ENCODE results near the gene APOBR. TPM values are rescaled to one million over a fixed set of nuclear protein-coding genes. Genes with fewer than 3 reads are reported as not detected.

APOBR gene
- total RNA-seq, 2 donors from 2014 or later = 60.8 to 87.4 TPM

DNA sequence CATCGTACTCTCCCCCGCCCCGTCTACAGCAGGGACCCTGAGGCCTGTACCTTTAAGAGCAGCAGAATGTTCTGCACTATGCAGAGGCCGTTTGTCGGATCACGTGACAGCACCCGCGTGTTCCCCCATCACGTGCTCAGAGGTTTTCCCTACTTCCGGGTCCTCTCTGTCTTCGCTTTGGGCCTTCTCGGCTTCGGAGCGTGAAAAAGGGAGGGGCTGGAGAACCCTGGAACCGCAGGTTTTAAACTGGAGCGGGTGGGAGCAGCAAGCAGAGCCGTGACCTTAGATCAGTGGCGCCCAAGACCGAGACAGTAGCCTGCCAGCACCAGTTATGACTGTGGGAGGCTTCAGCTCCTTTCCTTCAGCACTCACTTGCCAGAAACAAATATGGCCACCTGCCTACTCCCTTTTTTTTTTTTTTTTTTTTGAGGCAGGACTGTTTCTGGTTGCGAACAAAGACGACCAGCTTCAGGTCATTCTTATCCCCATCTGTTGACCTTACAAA lies 2.4 kb upstream of the APOBR start, which contains the start of gene CLN3:
Gene CLN3, minus strand, starts transcription at position 105 of the 505 bp plus-strand sequence. CDS start 315 bp downstream, outside the sequence.
- DNase-seq = peak; percentile 96
- Histone ChIP-seq H3K9me3 (no peaks in the 10 kb centered on the region), H3K27me3 (no peaks in the 10 kb centered on the region), H3K4me1 (no peaks in the 10 kb centered on the region), H3K27ac (peak within 1 kb of the TSS; percentile 86), H3K4me3 (peak within 1 kb of the TSS; percentile 93), H3K36me3 (no peaks in the 10 kb centered on the region), H3K9ac (ENCODE audit: low read depth in 2 of 2, low read length in 2 of 2) (peak within 1 kb of the TSS; percentile 92 to 99)
- intact Hi-C loops (cut with DNase I) = no loop called here
- TF ChIP-seq CTCF (IDR thresholded peaks at IDR 0.05) = no peak

DNA sequence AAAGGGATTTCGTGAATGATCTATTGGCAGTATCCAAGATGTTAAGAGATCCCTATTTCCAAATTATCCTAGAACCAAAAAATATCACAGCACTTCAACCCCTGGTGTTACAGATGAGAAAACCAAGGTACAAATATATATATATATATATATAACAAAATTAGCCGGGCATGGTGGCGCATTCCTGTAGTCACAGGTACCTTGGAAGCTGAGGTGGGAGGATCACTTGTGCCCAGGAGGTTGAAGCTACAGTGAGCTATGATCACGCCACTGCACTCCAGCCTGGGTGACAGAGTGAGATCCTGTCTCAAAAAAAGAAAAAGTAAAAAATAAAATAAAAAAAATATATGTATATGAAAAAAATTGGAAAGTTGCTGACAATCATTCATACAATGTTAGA lies 1.9 kb upstream of the APOBR start:
- no peak for DNase-seq
- H3K27me3 ChIP-seq = no peaks in the 10 kb centered on the region
- TF ChIP-seq CTCF (IDR thresholded peaks at IDR 0.05) = no peak
- no peaks in the 10 kb centered on the region for H3K4me1 ChIP-seq
- no peaks in the 10 kb centered on the region for H3K9me3 ChIP-seq
- H3K9ac ChIP-seq (ENCODE audit: low read depth in 2 of 2, low read length in 2 of 2) = peak overlapping the region in 1 of 2 donors; percentile 96
- H3K4me3 ChIP-seq = peak overlapping the region; percentile 93
- H3K27ac ChIP-seq = peak overlapping the region; percentile 86
- H3K36me3 ChIP-seq = no peaks in the 10 kb centered on the region
- intact Hi-C loops (cut with DNase I) = no loop called here

DNA sequence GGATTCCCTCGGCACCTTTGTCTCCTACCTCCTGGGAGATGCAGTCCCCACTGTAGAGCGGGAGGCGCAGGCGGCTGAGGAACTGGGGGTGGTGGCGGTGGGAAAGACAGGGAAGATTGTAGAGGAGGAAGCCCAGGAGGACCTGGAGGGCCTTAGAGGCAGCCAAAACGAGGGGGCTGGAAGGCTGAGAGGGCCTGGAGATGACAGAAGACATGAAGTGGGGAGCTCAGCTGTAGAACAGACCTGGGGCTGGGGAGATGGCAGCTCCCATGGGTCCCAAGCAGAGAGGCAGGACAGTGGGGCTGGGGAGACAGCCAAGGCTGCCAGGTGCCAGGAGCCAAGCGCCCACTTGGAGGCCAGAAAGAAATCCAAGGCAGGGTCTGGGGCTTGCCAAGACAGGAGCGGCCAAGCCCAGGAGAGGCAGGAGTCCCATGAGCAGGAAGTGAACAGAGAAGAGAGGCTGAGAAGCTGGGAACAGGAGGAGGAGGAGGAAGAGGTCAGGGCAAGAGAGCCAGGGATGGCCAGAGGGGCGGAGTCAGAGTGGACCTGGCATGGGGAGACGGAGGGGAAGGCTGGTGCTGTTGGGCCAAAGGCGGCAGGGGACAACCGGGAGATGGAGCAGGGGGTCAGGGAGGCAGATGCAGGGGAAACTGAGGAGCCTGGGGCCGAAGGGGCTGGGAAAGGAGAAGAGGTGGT lies 803 bp downstream of the APOBR start:
- Histone ChIP-seq H3K9ac (ENCODE audit: low read depth in 2 of 2, low read length in 2 of 2) (peak overlapping the region; percentile 79 to 99), H3K27me3 (no peaks in the 10 kb centered on the region), H3K36me3 (no peaks in the 10 kb centered on the region), H3K9me3 (no peaks in the 10 kb centered on the region), H3K4me3 (peak overlapping the region; percentile 49), H3K27ac (peak overlapping the region; percentile 86), H3K4me1 (no peaks in the 10 kb centered on the region)
- no peak for TF ChIP-seq CTCF (IDR thresholded peaks at IDR 0.05)
- intact Hi-C loops (cut with DNase I) = no loop called here
- DNase-seq = peak; percentile 79

GRCh38 chr16:28495795-28496749 lies 1.6 kb downstream of the APOBR start:
- intact Hi-C loops (cut with DNase I) = no loop called here
- Histone ChIP-seq H3K4me3 (peak overlapping the region; percentile 49), H3K9ac (ENCODE audit: low read depth in 2 of 2, low read length in 2 of 2) (peak overlapping the region; percentile 79 to 99), H3K9me3 (no peaks in the 10 kb centered on the region), H3K36me3 (no peaks in the 10 kb centered on the region), H3K4me1 (no peaks in the 10 kb centered on the region), H3K27me3 (no peaks in the 10 kb centered on the region), H3K27ac (peak overlapping the region; percentile 86)
- no peak for TF ChIP-seq CTCF (IDR thresholded peaks at IDR 0.05)
- peak; percentile 50 for DNase-seq

- H3K36me3 ChIP-seq = no peaks in the 10 kb centered on the region
- no peaks in the 10 kb centered on the region for H3K9me3 ChIP-seq
- H3K9ac ChIP-seq (ENCODE audit: low read depth in 2 of 2, low read length in 2 of 2) = peak overlapping the region in 1 of 2 donors; percentile 99
- H3K4me1 ChIP-seq = no peaks in the 10 kb centered on the region
- intact Hi-C loops (cut with DNase I) = no loop called here
- no peaks in the 10 kb centered on the region for H3K27me3 ChIP-seq
- H3K27ac ChIP-seq = no peak overlapping the region
- H3K4me3 ChIP-seq = no peak overlapping the region
- TF ChIP-seq CTCF (IDR thresholded peaks at IDR 0.05) = no peak
- DNase-seq = no peak
These were observed 2.4 kb downstream of the APOBR start for GRCh38 chr16:28496844-28497243.
